HG02885 (cell line): Measurements from ENCODE around the gene CD22.
"Not testable (repeated sequence)": the region's sequence is repeated elsewhere in the genome, so short reads cannot be mapped to it uniquely, and the experiment has no call there.

Source experiments
- ATAC-seq: cut with Tn5 transposase; IDR thresholded peaks from one replicate; pipeline ENCODE4 v1.9.1; 2021; ENCODE audit warnings: mild to moderate bottlenecking; ENCODE audit not compliant: unreplicated experiment, poor library complexity

CD22 gene

DNA sequence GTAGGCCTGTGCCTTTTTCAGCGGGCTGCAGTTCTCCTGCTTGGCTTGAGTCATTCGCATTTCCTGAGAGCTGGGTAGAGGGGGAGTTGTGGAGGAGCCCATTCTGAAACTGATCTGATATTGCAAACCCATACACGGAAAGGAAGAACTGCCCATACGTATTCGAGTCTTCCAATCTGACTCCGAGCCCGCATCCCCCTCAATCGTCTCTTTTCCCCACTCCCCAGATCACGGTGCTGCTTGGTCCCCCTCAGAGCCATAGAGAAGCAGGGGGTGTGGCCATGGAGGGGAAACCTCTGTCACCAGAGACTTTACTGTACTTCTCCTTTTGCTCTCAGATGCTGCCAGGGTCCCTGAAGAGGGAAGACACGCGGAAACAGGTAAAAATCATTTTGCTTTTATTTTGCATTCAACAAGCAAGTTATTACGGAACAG lies at the start of gene CD22:
TSS of gene CD22 (plus strand) at position 337 of the 435 bp plus-strand sequence. CDS start 2,854 bp downstream, outside the sequence.
- peak; percentile 36 for ATAC-seq

DNA sequence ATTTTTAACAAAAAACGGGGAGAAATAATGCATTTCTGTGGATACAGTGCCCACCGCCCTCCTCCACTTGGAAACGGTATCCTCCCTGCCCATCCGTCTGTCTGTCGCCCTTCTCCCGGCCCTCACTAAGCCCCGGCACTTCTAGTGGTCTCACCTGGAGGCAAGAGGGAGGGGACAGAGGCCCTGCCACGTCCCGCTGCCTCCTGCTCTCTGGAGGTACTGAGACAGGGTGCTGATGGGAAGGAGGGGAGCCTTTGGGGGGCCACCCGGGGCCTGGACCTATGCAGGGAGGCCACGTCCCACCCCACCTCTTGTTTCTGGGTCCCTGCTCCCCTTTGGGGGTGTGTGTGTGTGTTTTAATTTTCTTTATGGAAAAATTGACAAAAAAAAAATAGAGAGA lies 49.6 kb upstream of the CD22 start:
- no peak for ATAC-seq

DNA sequence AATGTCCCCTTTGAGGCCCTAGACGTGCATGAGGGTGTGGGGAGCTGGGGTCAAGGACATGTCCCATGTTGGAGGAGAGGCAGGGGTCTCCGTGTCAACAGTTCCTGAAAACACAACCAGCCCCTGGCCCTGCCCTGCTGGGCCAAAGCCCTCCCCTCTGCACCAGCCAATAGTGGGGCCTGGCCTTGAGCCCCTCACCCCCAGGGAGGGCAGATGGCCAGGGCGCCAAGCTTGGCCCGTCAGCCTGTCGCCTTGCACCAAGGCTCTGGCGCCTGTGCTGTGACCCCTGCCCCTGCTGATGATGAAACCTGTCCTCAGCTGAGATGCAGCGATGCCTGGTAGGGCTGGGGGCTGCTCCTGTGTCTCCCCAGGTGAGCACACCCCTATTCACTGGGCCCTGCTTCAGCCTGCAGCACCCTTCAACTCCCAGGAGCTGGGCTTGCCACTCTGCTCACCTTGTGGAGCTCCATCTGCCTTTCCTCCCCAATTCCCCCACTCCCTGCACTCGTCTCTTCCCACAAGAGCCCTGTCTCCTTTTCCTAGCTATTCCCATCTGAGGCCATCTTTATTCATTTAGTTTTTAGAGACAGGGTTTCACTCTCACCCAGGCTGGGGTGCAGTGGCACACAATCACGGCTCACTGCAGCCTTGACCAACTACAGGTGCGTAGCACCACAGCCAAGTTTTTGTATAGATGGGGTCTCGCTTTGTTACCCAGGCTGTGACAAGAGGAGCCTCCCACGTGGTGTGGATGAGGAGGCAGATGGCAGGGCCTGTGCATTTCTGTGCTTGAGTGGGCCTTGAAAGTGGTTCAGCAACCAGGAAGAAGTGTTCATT lies 48.8 kb upstream of the CD22 start:
- no peak for ATAC-seq

DNA sequence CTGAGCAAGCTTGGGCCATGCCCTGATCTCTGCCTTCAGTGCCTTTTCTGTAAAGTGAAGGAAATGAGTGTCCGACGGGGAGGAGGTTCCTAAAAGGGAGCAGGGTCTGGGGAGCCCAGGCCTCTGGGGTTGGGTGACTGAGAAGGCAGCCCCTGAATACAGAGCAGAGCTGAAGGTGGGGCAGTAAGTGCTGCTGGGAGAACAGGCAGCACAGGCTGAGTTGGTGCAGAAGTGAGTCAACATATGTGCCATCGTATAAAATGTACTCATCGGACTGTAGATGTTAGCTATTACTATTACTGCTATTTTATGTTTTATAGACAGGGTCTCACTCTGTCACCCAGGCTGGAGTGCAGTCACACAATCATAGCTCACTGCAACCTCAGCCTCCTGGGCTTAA lies 47.7 kb upstream of the CD22 start:
- ATAC-seq, result no peak

DNA sequence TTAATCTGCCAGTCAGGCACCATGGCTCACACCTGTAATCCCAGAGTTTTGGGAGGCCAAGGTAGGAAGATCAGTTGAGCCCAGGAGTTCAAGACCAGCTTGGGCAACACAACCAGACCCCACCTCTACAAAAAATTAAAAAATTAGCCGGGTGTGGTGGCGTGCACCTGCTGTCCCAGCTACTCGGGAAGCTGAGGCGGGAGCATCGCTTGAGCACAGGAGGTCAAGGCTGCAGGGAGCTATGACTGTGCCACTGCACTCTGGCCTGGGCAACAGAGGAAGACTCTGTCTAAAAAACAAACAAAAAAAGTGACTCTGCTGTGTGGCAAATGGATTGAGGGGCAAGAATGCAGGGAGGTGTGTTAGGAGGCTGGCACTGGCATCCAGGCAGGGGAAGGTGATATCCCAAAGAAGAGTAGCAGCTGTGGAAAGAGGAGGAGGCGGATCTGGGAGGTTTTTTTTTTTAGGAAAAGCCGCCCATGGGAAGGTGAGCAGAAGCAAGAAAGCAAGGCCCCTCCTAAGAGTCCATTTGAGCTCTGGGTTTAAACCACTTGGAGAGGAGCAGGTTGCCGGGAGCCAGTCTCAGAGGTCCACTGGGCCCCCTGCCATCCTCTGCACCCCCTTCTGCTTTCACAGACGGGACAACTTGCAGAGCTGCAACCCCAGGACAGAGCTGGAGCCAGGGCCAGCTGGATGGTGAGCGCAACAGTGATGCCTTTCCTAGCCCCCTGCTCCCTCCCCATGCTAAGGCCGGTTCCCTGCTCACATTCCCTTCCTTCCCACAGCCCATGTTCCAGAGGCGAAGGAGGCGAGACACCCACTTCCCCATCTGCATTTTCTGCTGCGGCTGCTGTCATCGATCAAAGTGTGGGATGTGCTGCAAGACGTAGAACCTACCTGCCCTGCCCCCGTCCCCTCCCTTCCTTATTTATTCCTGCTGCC lies 44.6 kb upstream of the CD22 start:
- no peak for ATAC-seq

DNA sequence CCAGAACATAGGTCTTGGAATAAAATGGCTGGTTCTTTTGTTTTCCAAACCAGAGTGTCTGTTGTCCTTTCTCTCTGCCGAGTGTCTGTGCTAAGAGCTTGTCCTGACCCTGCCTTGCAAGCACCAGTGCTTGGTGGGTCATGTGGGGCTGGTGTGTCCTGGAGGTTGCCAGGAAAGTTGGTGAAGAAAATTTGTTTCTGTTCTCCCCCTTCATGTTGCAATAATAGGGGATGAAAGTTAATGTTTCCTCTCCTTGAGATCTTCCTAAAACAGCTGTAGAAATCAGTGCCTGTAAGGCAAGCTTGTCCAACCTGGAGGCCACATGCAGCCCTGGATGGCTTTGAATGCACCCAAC lies 43.9 kb upstream of the CD22 start:
- no peak for ATAC-seq

DNA sequence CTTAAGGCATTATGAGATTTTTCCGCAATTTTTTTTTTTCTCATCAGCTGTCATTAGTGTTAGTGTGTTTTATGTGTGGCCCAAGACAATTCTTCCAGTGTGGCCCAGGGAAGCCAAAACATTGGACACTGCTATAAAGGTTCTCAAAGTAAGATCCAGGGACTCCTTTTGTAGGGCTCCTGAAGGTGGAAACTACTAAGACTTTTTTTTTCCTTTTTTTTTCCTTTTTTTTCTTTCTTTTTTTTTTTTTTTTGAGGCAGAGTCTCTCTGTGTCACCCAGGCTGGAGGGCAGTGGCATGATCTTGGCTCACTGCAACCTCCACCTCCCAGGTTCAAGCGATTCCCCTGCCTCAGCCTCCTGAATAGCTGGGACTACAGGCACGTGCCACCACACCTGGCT lies 43.5 kb upstream of the CD22 start:
- not testable (repeated sequence) for ATAC-seq

DNA sequence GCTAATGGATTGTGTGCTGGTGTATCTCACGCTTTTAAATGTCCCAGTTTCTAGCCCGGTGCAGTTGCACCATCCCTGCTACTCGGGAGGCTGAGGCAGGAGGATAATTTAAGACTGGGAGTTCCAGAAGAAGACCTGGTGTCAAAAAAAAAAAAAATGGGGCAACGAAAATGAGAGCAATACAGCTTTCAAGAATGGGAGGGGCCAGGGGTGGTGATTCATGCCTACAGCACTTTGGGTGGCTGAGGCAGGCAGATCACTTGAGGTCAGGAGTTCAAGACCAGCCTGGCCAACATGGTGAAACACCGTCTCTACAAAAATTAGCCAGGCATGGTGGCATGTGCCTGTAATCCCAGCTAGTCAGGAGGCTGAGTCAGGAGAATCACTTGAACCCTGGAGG lies 42.9 kb upstream of the CD22 start:
- ATAC-seq, result not testable (repeated sequence)

DNA sequence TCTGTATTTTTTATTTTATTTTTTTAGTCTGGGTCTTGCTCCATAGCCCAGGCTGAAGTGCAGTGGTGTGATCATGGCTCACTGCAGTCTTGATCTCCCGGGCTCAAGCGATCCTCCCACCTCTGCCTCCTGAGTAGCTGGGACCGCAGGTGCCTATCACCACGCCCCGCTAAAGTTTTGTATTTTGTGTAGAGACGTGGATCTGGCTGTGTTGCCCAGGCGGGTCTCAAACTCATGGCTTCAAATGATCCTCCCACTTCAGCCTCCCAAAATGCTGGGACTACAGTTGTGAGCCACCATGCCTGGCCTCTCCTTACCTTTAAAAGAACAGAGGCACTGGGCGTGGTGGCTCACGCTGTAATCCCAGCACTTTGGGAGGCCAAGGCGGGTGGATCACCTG lies 41.3 kb upstream of the CD22 start:
- ATAC-seq, result no peak

DNA sequence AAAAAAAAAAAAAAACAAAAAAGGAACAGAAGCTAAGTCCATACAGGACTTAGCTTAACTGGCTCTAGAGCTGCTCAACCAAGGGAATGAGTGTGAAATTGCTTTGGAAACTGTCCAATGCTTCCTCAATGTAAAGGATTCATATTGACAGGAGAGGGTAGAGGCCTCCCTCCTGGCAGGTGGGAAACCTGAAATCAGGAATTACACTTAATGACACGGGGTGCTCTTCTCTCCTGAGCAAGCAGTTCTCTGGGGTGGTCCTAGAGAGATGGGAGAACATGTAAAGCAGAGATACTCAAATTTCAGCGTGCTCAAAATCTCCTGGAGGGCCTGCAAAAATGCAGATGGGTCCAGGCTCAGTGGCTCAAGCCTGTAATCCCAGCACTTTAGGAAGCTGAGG lies 40.7 kb upstream of the CD22 start:
- no peak for ATAC-seq

DNA sequence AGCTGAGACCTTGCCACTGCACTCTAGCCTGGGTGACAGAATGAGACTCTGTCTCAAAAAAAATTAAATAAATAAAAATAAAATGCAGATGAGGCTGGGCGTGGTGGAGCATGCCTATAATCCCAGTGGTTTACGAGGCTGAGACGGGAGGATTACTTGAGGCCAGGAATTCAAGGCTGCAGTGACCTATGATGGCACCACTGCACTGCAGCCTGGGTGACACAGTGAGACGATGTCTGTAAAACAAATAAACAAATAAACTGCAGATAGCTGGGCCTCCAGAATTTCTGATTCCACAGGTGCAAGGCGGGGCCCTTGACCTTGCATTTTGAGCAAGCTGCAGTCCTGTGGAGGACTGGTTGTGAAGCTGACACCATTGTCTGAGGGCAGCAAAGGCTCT lies 40.1 kb upstream of the CD22 start:
- no peak for ATAC-seq

DNA sequence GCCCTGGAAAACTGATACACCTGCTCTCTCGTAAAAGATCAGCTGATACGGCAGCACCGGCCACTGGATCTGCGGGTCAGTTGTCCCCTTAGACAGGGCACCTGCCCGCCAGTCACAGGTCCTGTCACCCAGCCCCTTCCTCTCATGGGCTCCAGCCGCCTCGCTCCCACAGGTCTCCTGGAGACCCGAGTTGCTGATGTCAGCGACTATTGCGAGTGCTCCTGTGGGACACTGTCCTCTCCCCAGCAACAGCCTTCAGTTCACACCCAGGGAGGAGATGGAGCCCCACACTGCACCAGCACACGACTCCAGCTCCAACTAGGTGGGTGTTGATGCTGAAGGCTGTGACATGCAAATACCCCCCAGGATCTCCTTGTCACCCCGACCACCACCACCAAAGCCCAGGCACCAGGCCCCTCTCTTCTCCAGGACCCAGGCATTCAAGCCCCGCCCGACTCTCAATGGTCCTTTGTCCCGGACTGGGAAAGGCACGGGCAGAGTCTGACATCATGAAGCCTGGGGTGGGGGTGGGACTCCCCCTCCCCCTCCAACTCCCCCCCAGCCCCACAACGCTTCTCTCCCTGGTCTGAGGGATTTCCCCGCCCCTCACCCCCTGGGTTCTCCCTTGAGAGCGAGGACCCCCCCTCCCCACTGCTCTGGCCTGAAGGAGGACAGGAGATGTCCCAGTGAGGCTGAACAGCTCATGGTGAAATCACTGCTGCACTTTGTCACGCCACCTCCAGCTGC lies 38.4 kb upstream of the CD22 start:
- ATAC-seq, result no peak

DNA sequence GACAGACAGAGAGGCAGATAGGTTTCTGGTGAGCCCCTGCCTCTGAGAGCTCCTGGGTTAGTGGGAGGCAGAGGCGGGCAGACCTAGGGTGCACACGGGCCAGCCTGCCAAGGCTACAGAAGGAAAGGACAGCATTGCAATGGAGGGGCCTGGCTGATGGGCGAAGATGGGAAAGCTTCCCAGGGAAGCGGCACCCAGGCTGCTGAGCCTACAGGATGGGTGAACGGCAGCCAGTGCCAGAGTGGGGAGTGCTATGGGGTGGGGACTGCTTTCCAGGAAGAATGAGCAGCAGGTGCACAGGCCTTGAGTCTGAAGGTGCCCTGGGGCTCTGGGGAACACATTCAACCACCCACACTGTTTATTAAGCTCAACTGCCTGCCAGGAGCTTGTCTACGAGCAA lies 37.7 kb upstream of the CD22 start:
- ATAC-seq, result no peak

DNA sequence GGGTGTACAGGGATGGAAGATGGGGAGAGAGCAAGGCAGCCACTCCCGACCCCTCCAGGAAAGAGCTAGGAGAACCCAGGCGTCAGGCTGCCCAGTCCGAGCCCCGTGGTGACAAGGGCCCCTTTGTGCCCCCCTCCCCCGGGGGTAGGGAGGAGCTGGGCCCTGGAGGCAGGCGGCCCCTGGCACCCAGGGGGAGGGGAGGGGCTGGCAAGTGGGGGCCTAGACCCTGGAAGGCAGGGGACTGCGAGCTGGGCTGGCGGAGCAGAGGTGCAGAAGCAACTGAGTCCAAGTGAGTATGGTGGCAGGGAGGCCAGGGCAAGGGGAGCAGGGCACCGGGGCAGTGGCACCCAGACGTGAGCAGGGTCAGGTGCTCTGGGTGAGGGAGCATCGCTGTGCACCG lies 37.1 kb upstream of the CD22 start, which contains the start of gene MAG:
TSS of gene MAG (plus strand) at position 246 of the 400 bp plus-strand sequence. CDS start 3,248 bp downstream, outside the sequence.
- no peak for ATAC-seq

DNA sequence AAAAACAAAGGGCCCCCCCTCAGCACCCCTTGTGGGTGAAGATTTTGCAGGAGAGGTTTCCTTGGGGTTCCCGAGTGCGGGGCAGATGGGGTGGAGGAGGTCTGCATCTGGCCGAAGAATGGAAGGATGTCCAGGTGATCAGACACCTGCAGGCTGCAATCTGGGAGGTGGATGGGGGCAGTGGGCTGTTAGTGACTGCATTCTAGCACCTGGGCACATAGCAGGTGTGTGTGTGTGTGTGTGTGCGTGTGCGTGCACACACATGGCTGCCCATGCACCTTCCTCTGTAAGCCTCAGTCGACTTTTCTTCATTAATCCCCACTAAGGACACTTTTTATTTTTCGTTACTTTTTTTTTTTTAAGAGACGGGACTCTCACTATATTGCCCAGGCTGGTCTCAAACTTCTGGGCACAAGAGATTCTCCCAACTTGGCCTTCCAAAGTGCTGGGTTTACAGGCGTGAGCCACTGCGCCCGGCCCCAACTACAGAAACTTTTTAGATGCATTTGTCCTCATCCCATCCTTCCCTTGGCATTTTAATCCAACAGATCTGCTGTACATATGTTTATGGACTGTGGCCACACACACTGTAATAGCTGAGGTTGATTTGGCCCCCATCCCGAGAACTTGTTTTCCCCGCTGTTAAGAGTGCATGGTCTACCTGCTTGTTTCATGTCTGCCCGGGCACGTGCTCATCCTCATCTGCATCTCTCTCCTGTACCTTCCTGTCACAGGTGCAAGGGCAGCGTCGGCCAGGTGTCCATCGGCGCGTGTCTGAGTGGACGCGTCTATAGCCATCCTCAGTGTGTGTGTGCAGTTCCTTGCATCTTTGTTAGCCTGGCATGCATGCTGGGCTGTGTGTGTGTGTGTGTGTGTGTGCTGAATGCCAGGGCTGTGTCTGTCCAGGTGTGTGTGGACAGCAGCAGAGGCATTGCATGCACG lies 36.3 kb upstream of the CD22 start:
- no peak for ATAC-seq

DNA sequence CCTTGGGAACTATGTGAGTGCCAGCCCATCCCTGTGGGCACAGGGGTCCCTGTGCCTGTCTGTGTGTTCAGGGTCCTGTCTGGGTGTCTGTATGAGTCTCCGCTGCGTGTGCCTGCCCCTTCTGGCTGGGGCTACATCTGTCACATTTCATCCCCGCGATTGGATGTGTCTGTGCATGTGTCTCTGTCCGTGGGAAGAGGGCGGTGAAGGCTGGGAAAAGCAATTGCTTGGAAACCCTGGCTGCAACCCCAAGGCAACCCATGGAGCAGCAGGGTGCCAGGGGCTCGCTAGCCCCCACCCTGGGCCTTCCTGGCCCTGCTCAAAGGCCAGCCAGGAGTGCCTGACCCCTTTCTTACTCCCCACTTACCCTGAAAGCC lies 35.6 kb upstream of the CD22 start:
- ATAC-seq, result no peak

DNA sequence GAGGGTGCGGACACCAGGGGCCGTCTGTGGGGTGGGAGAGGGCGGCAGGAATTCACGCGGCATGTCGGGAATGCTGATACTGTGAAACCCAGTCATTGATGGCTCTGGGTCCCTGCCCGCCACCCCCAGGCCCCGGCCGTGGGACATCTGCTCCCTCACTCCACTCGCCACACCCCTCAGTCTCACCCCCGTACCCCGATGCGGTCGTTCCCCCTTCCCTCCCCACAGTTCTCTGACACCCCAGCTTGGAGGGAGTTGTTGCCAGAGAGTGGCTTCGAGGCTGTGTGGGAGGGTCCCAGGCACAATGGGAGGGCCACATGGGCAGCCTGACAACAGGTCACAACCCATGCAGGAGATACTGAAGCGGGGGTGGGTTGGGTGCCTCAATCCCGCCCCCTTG lies 35.2 kb upstream of the CD22 start:
- no peak for ATAC-seq

DNA sequence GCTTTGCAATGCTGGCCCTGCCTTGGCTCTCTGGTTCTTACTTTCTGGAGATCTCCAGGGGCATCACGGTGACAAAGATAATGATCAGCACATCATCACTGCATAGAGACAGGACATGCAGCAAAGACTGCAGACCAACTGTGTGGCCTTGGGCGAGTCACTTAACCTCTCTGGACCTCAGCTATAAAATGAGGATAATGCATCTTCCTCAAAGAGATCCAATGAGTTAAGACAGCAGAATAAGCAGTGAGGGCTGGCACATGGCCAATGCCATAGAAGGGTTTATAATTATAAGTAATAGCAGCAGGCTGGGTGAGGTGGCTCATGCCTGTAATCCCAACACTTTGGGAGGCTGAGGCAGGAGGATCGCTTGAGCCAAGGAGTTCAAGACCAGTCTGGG lies 34.7 kb upstream of the CD22 start:
- no peak for ATAC-seq
